ENCODE measurements around the gene FPR3. TPM values are rescaled to one million over a fixed set of nuclear protein-coding genes. Genes with fewer than 3 reads are reported as not detected.

Gene FPR3
- total and polyA plus RNA-seq, 8 donors, result 0.79 to 75.0 (median 1.2) TPM

- Histone ChIP-seq H3K36me3 (peaks cover 0 to 17% of the 10 kb centered on the region in 2 donors), H3K27ac (peak within 1 kb of the TSS; percentile 51 to 92), H3K9me3 (no peaks in the 10 kb centered on the region), H3K4me1 (peaks cover 0 to 48% of the 10 kb centered on the region in 2 donors), H3K4me3 (peak within 1 kb of the TSS in 1 of 2 donors; percentile 56), H3K27me3 (no peaks in the 10 kb centered on the region)
- peak; percentile 85 for ATAC-seq
- intact Hi-C loops (cut with DNase I), result no loop called here
- TF ChIP-seq CTCF (IDR thresholded peaks at IDR 0.05), result no peak
- no peak for DNase-seq
Measured at GRCh38 chr19:51751655-51752054, 43.3 kb upstream of the FPR3 start, which contains the start of gene FPR1. TSS of gene FPR1 (minus strand) at chr19:51751878. CDS start at chr19:51746994, 4,884 bp downstream.

- Histone ChIP-seq H3K27ac (peak overlapping the region; percentile 26 to 92), H3K9me3 (no peaks in the 10 kb centered on the region), H3K4me3 (no peak overlapping the region), H3K4me1 (peaks cover 0 to 41% of the 10 kb centered on the region in 2 donors), H3K36me3 (no peaks in the 10 kb centered on the region), H3K27me3 (no peaks in the 10 kb centered on the region)
- ATAC-seq (peak; percentile 46), DNase-seq (no peak)
- intact Hi-C loops (cut with DNase I), result no loop called here
- no peak for TF ChIP-seq CTCF (IDR thresholded peaks at IDR 0.05)
Measured at GRCh38 chr19:51754109-51754508, 40.8 kb upstream of the FPR3 start.

- H3K27ac ChIP-seq, result peak overlapping the region; percentile 19 to 92
- H3K36me3 ChIP-seq, result no peaks in the 10 kb centered on the region
- ATAC-seq, result no peak
- intact Hi-C loops (cut with DNase I), result no loop called here
- no peaks in the 10 kb centered on the region for H3K9me3 ChIP-seq
- H3K4me1 ChIP-seq, result peaks cover 0 to 41% of the 10 kb centered on the region in 2 donors
- no peaks in the 10 kb centered on the region for H3K27me3 ChIP-seq
- DNase-seq, result no peak
- H3K4me3 ChIP-seq, result no peak overlapping the region
- no peak for TF ChIP-seq CTCF (IDR thresholded peaks at IDR 0.05)
Measured at GRCh38 chr19:51754770-51755169, 40.2 kb upstream of the FPR3 start.

GRCh38 chr19:51755571-51755970 is 39.4 kb upstream of the FPR3 start:
- no peak for TF ChIP-seq CTCF (IDR thresholded peaks at IDR 0.05)
- DNase-seq, result no peak
- H3K9me3 ChIP-seq, result no peaks in the 10 kb centered on the region
- no peaks in the 10 kb centered on the region for H3K27me3 ChIP-seq
- intact Hi-C loops (cut with DNase I), result no loop called here
- H3K27ac ChIP-seq, result peak overlapping the region in 1 of 2 donors; percentile 92
- H3K4me3 ChIP-seq, result no peak overlapping the region
- no peak for ATAC-seq
- no peaks in the 10 kb centered on the region for H3K36me3 ChIP-seq
- H3K4me1 ChIP-seq, result peaks cover 0 to 41% of the 10 kb centered on the region in 2 donors

GRCh38 chr19:51760697-51761356 is 34.1 kb upstream of the FPR3 start, which contains the start of gene FPR2:
TSS of gene FPR2 (plus strand) at chr19:51761180. CDS start at chr19:51768659, 7,479 bp downstream.
- peaks cover 0 to 12% of the 10 kb centered on the region in 2 donors for H3K27me3 ChIP-seq
- H3K4me1 ChIP-seq, result peaks cover 0 to 20% of the 10 kb centered on the region in 2 donors
- peak within 1 kb of the TSS in 1 of 2 donors; percentile 41 for H3K4me3 ChIP-seq
- H3K9me3 ChIP-seq, result no peaks in the 10 kb centered on the region
- peak within 1 kb of the TSS in 1 of 2 donors; percentile 85 for H3K27ac ChIP-seq
- ATAC-seq (peak; percentile 22), DNase-seq (no peak)
- H3K36me3 ChIP-seq, result no peaks in the 10 kb centered on the region
- intact Hi-C loops (cut with DNase I), result no loop called here
- no peak for TF ChIP-seq CTCF (IDR thresholded peaks at IDR 0.05)
